Mononuclear cell (primary cell): ENCODE results near the gene PAH. TPM values are rescaled to one million over a fixed set of nuclear protein-coding genes. Genes with fewer than 3 reads are reported as not detected.

Experiments used
- H3K27me3 ChIP-seq: 2 replicates; pipeline ENCODE4 v1.6.0; 2011; ENCODE audit warnings: low read length, control low read depth; ENCODE audit not compliant: insufficient read depth
- H3K4me1 ChIP-seq: 2 replicates; pipeline ENCODE4 v1.5.1; 2011; ENCODE audit warnings: mild to moderate bottlenecking, low read length, control low read depth; ENCODE audit not compliant: insufficient read depth
- H3K4me3 ChIP-seq: 2 replicates; pipeline ENCODE4 v1.5.1; 2011; ENCODE audit warnings: mild to moderate bottlenecking, low read length, moderate library complexity
- H3K9me3 ChIP-seq: 2 replicates; pipeline ENCODE4 v1.5.1; 2011; ENCODE audit warnings: low read depth, mild to moderate bottlenecking, control low read depth, low read length
- total RNA-seq: library from RNA; depleted of rRNA; stranded (reverse); fragments of >200 nt; gene quantifications from one replicate; pipeline ENCODE4 v1.2.3, GENCODE V29; 2012

Gene PAH
- total RNA-seq, 1 donor, result 0.10 TPM

DNA sequence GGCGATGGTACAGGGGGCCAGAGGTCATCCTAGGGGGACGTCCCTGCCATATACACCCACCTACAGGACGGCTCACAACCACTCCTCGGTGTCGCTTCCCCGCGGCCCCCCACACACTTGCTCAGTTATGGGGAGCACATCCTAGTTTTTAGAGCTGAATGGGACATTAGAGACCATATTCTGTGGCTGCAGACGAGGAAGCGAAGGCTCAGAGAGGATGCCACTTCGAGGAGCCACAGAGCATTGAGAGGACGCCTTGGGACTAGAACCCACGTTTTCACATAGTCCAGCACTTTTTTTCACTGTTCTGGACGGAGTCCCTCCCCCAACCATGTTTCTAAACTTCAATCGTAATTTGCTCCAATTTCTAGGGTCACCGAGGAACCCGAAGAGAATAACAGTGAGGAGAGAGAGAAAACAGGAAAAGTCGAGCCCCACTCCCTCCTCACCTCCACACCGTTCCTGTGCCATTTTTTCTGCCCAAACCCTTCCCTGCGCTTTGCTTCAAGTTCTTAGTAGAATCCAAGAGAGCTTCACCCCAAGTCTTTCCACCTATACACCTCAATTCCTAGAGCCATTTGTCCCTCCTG, 39.8 kb upstream of the PAH start:
- Histone ChIP-seq H3K9me3 (no peaks in the 10 kb centered on the region), H3K4me1 (peaks cover 6% of the 10 kb centered on the region), H3K27me3 (peaks cover 86% of the 10 kb centered on the region), H3K4me3 (no peak overlapping the region)

- Histone ChIP-seq H3K27me3 (peaks cover 86% of the 10 kb centered on the region), H3K4me3 (no peak overlapping the region), H3K4me1 (peaks cover 6% of the 10 kb centered on the region), H3K9me3 (no peaks in the 10 kb centered on the region)
These were observed 39.1 kb upstream of the PAH start for GRCh38 chr12:102955926-102956737.

GRCh38 chr12:102954134-102954533, 37.1 kb upstream of the PAH start:
- Histone ChIP-seq H3K9me3 (no peaks in the 10 kb centered on the region), H3K4me1 (peaks cover 6% of the 10 kb centered on the region), H3K27me3 (peaks cover 86% of the 10 kb centered on the region)

DNA sequence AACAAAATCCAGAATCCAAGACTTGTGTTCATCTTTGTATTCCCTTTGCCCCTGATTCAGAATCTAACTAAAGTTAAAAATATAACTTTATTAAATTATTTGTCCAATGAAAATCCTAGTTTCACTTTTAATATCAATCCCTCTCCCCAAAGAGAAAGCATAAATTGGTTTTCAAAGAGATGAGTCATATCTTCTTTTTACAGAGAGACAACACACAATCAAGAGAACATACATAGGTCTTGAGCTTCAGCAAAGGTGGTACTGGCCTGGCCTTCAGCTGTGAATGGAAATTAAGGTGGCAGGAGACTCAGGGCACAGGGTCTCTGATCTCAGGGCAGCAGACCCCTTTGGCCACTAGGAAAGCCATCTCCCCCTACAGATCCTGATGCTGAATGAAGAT, 36.2 kb upstream of the PAH start:
- peaks cover 5% of the 10 kb centered on the region for H3K4me1 ChIP-seq
- H3K27me3 ChIP-seq, result peaks cover 83% of the 10 kb centered on the region
- H3K4me3 ChIP-seq, result no peak overlapping the region
- no peaks in the 10 kb centered on the region for H3K9me3 ChIP-seq

More at GRCh38 chr12:102954134-102954533, 37.1 kb upstream of the PAH start:
- no peak overlapping the region for H3K4me3 ChIP-seq

GRCh38 chr12:102951841-102952240, 34.8 kb upstream of the PAH start:
- H3K4me1 ChIP-seq, result no peaks in the 10 kb centered on the region
- H3K9me3 ChIP-seq, result no peaks in the 10 kb centered on the region
- H3K27me3 ChIP-seq, result peaks cover 79% of the 10 kb centered on the region
- H3K4me3 ChIP-seq, result no peak overlapping the region

- no peaks in the 10 kb centered on the region for H3K9me3 ChIP-seq
- H3K4me1 ChIP-seq, result no peaks in the 10 kb centered on the region
- no peak overlapping the region for H3K4me3 ChIP-seq
- peaks cover 73% of the 10 kb centered on the region for H3K27me3 ChIP-seq
These were observed 34.0 kb upstream of the PAH start for GRCh38 chr12:102950950-102951619.

GRCh38 chr12:102950107-102950949, 33.3 kb upstream of the PAH start:
- Histone ChIP-seq H3K27me3 (peaks cover 66% of the 10 kb centered on the region), H3K4me3 (no peak overlapping the region), H3K9me3 (no peaks in the 10 kb centered on the region), H3K4me1 (no peaks in the 10 kb centered on the region)

DNA sequence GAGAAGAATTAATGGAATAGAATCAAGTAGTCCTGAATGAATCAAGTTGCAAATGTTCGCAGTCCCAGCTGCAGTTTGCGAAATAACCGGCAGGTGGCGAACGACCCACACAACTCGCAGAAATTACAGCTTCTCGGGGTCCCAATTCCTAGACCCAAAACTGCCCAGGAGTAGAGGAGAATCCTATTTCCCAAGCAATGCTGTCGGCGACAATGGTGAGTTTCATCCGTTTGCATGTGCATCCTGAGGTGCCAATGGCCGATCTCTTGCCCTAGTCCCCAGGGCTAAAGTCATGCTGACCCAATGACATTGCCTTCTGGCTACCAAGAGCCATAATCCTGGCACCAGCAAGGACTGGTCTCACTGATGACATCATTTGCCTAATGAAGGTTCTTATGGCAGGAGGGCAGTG, 31.9 kb upstream of the PAH start:
- Histone ChIP-seq H3K27me3 (peaks cover 55% of the 10 kb centered on the region), H3K4me1 (no peaks in the 10 kb centered on the region), H3K4me3 (no peak overlapping the region), H3K9me3 (no peaks in the 10 kb centered on the region)

DNA sequence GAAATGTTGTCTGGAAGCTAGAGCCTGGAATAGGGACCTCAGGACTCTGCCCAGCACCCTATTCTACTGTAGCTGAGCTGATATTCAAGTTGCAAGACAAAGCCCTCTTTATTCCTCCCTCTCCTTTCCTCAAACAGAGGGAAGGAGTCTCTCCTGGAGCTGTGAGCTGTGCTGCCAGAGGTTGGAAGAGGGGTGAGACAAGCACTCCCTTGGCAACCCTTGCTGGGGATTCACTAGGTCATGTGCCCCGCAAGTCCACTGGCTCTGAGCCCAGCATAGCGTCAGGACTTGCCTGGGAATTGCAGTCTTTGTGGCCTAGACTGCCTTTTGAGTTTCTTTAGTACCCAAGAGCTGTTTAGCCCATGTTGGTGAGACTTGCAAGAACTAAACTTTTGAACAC, 29.0 kb upstream of the PAH start:
- peaks cover 29% of the 10 kb centered on the region for H3K27me3 ChIP-seq
- H3K9me3 ChIP-seq, result peaks cover 4% of the 10 kb centered on the region
- no peaks in the 10 kb centered on the region for H3K4me1 ChIP-seq
- H3K4me3 ChIP-seq, result no peak overlapping the region

GRCh38 chr12:102939670-102940222, 22.7 kb upstream of the PAH start:
- Histone ChIP-seq H3K4me1 (no peaks in the 10 kb centered on the region), H3K9me3 (peaks cover 7% of the 10 kb centered on the region), H3K27me3 (peaks cover 2% of the 10 kb centered on the region), H3K4me3 (no peak overlapping the region)

DNA sequence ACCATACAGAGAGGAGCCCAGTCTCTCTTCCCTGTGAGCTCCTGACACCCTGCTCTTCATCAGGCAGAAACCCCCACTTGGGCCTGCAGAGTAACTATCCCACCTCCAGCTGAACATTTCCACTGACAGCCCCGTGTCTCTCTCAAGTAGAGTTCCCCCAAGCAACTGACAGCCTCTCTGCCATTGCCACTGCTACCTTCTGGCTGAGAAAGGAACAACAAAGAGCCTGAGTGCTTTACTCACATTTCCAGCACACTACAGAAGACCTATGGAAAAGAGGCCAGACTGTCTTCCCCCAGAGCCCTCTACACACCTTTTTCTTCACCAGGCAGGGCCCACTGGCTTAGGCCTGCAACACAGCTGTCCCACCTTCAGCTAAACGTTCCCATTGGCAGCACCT, 22.0 kb upstream of the PAH start:
- Histone ChIP-seq H3K4me1 (no peaks in the 10 kb centered on the region), H3K4me3 (no peak overlapping the region), H3K27me3 (peaks cover 2% of the 10 kb centered on the region), H3K9me3 (peaks cover 7% of the 10 kb centered on the region)

- Histone ChIP-seq H3K4me3 (no peak overlapping the region), H3K27me3 (peaks cover 2% of the 10 kb centered on the region), H3K9me3 (no peaks in the 10 kb centered on the region), H3K4me1 (no peaks in the 10 kb centered on the region)
These were observed 16.1 kb upstream of the PAH start for GRCh38 chr12:102933168-102933567.

DNA sequence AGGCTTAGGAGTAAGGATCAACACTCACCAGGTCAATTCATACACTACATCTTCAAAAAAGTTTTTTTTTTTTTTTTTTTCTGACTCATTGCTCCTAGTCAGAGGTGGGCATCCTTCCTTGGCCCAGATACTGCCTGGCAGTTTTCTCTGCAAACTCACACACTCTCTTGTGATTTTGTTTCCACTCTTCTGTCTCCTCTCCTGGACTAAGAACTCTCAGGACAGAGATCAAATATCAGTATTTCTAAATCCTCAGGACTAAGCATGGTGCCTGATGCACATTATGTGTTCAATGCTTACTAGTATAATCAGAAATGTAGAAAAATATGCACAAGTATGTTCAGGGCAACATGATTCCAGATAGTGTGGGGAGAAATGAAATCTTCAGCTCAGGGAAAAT, 10.2 kb upstream of the PAH start:
- no peaks in the 10 kb centered on the region for H3K27me3 ChIP-seq
- H3K9me3 ChIP-seq, result no peaks in the 10 kb centered on the region
- no peak overlapping the region for H3K4me3 ChIP-seq
- no peaks in the 10 kb centered on the region for H3K4me1 ChIP-seq

DNA sequence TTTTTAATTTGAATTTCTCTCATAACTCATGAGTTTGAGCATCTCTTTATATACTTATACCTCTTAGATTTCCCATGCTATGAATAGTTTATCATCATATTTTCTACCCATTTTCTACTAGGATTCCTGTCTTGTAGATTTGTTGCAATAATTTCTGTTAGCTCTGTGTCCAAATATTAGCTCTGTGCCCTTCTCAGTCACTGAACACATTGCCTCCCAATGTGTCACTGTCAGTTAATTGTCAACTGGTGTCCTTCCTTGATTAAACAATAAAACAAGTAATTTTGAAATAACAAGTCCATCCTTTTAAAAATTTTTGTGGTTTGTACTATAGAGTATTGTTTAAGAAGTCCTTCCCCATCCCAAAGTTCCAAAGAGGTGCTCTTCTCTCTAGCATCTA, 4.2 kb upstream of the PAH start:
- H3K4me3 ChIP-seq, result no peak overlapping the region
- H3K27me3 ChIP-seq, result peaks cover 4% of the 10 kb centered on the region
- H3K9me3 ChIP-seq, result no peaks in the 10 kb centered on the region
- H3K4me1 ChIP-seq, result no peaks in the 10 kb centered on the region
